ENCODE results near the gene PCNA.
"Not testable (repeated sequence)": the region's sequence is repeated elsewhere in the genome, so short reads cannot be mapped to it uniquely, and the experiment has no call there.

Gene PCNA

DNA sequence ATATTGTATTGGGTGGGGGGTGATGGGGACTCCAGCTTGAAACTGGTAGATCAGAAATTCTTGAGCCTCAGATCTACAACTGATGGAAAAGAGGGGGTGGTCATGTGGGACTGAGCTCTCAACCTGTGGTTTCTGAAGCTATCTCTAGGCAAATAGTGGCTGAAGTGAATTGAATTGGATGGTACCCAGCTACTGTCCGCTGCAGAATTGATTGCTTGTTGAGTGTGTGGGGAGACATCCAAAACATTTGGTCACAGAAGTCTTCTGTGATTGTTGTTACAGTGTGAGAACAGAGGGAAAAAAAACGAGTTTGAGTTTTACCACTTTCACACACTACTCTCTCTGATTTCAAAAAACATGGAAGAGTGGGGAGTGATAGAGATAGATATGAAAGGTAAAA is 21.9 kb upstream of the PCNA start:
- no peak for DNase-seq

GRCh38 chr20:5140195-5140594 is 20.4 kb upstream of the PCNA start:
- no peak for DNase-seq

- no peak for DNase-seq
Measured at GRCh38 chr20:5136096-5136495, 16.3 kb upstream of the PCNA start.

GRCh38 chr20:5135363-5136012 is 15.7 kb upstream of the PCNA start:
- no peak for DNase-seq

DNA sequence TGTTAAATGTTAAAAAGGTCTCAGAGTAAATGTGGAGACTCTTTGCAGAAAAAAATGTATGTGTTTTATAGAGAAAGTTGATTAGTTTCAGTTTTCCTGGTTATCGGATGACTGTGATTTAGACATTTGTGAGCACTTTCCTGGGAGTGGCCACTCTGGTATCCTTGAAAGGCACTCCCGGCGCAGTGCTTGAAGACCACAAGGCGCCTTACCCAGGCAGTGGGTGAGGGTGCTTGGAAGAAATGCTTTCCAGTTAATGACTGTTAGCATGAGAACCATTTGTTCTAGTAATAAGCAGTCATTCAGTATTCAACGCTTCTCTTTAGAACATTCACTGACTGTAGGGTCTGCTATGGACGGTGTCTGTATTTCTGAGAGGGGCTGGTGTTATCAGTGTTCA is 14.2 kb upstream of the PCNA start:
- no peak for DNase-seq

- no peak for DNase-seq
Measured at GRCh38 chr20:5131502-5131901, 11.7 kb upstream of the PCNA start.

GRCh38 chr20:5128886-5129285 is 9.1 kb upstream of the PCNA start:
- DNase-seq = no peak

DNA sequence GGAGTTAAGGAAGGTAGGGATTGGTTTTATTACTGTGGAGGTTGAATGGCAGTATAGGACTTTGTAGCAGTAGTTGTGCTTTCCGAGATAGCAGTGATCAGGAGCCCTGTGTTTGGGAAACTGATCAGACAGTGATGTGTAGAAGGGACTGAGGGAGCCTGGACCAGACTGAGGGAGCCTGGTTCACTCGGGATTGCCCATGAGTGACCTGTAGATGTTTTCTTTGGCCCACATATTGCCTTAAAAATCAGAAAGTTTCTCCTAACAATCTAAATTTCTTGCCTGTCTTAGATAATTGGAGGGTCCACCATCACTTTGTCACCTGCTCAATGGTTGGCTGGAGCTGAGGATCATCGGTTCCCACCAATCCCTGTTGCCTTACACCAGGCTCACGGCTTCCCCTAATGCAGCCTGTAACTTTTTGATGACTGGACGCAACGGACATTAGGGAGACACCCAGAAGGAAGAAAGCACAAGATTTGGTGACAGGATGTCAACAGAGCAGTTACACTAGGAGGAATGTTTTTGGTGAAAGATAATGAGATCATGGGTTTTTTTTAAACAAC is 8.2 kb upstream of the PCNA start:
- peak; percentile 81 to 83 for DNase-seq

DNA sequence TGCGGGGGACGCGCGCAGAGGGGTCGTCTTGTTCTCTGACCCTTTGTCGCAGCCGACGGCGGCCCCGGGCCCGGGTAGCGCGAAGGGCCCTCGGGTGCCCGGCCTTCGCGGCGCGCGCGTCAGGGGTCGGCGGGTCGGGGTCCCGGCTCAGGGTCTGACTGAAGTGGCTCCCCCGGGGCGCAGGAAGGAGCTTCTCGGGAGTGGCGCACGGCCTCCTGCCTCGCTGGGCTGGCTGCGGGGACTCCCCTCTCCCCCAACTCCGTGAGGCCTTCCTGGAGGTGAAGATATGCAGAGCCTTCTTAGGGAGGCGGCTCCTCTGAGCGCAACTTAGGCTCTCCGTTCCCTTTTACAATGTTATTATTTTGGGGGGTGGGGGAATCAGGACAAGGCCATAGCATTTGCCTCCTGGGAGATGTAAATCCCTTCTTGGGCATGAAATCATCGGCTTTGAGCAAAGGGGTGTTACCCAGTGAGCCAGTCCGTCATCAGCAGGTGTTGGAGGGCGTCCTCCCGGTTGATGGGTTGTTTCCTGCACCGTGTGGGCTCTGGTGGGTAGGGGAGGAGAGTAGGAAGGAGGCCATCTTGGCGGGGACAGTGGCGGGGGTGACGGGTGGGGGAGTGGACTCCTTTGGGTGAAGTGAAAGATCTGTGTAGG is 7.6 kb upstream of the PCNA start:
- DNase-seq = peak; percentile 27 to 52

- peak; percentile 99 to 100 for DNase-seq
Measured at GRCh38 chr20:5126512-5127203, 6.9 kb upstream of the PCNA start, which contains the start of gene CDS2. TSS of gene CDS2 (plus strand) at chr20:5127008. CDS start at chr20:5127093, 85 bp downstream.

DNA sequence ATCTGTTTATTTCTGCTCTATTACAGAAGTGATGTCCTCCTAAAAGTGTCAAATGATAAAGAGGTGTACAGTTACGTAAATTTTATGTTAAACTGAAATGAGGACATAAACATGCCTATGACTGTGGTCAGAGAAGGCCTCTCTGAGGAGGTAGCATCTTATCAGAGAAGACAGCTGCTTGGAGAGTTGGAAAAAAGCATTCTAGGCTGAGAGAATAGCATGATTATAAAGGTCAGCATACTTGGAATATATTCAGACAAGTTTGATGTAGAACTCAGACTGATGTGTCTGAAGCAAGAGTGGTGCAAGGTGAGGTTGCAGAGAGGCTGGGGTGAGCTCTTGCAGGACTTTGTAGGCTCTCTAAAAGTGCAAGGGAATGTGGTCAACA is 3.1 kb upstream of the PCNA start:
- DNase-seq = no peak

DNA sequence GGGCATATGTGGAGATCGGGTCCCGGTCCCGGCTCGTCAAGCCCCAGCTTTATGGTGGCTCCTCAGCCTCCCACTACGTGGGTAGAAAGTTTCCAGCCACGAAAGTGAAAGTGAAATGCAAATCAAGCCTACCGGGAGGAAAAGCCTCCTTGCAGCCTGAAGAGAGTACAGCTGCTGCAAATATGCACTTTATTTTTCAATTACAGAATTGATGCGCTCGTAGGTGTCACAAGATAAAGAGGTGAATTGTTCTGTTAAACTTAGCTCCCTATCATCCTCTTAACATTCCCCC is 373 bp upstream of the PCNA start:
- no peak for DNase-seq

- no peak for DNase-seq
Measured at GRCh38 chr20:5119143-5119434, 669 bp downstream of the PCNA start.

GRCh38 chr20:5118220-5119142 is 1.3 kb downstream of the PCNA start:
- no peak for DNase-seq

- DNase-seq = no peak
Measured at GRCh38 chr20:5116875-5117274, 2.9 kb downstream of the PCNA start.

DNA sequence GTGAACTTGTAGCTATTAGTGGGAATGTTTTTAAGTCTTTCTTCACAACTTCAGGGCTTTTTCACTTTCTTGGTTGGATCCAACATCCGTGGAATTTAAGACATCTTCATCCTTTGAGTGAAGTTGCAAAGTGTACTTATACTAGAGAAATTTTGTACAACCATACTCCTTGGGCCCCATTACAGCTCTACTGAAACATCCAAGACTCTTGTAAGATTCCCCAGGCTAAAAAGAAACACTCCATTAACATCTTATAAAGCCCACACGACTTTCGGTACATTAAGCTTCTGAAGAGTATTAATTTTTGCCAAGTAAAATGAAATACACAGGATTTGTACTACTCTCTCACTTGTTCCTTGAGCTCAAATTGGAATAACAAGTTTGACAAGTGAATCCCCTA is 5.4 kb downstream of the PCNA start:
- no peak for DNase-seq

GRCh38 chr20:5113615-5113986 is 6.2 kb downstream of the PCNA start:
- DNase-seq = no peak

GRCh38 chr20:5109276-5109675 is 10.5 kb downstream of the PCNA start:
- no peak for DNase-seq

- no peak for DNase-seq
Measured at GRCh38 chr20:5104479-5104878, 15.3 kb downstream of the PCNA start.

GRCh38 chr20:5100684-5101347 is 18.9 kb downstream of the PCNA start:
- peak; percentile 67 to 77 for DNase-seq

- DNase-seq = not testable (repeated sequence)
Measured at GRCh38 chr20:5099909-5100308, 19.8 kb downstream of the PCNA start.

GRCh38 chr20:5099009-5099408 is 20.7 kb downstream of the PCNA start:
- not testable (repeated sequence) for DNase-seq

Data from inflammatory macrophage (primary cell).